ENCODE data around the gene RALGDS. TPM values are rescaled to one million over a fixed set of nuclear protein-coding genes. Genes with fewer than 3 reads are reported as not detected.

RALGDS gene
- total RNA-seq, 1 experiment from 2014 or later, result 25.8 TPM

- Histone ChIP-seq H3K4me3 (ENCODE audit: low read depth in 2 of 2, low read length in 2 of 2) (no peak overlapping the region), H3K9me3 (ENCODE audit: control insufficient read depth, insufficient read depth, low read depth, low read length) (no peaks in the 10 kb centered on the region), H3K4me1 (ENCODE audit: control insufficient read depth, insufficient read depth, low read length) (no peaks in the 10 kb centered on the region), H3K27ac (ENCODE audit: low read length) (no peak overlapping the region), H3K27me3 (ENCODE audit: control insufficient read depth, insufficient read depth, low read length) (no peaks in the 10 kb centered on the region), H3K36me3 (ENCODE audit: control insufficient read depth, insufficient read depth, low read length) (no peaks in the 10 kb centered on the region)
- in situ Hi-C loops (cut with HindIII; ENCODE audit: low pct_unique_long_range_greater_than_20kb, low sequenced_read_pairs) (no loop called here), intact Hi-C loops (cut with micrococcal nuclease; ENCODE audit: unreplicated experiment) (no loop called here)
- BruUV-seq (replicated peaks), result no TSS peak
- ChIA-PET POLR2A (interaction anchor here (0.5 kb wide), 1 partner anchor 13 kb away, joined by 5 read pairs; no protein-coding TSS in a partner anchor), CTCF (no interaction called here)
- TF ChIP-seq POLR2AphosphoS5 (IDR thresholded peaks at IDR 0.05; ENCODE audit: low read depth, low read length) (no peak), CTCF (IDR thresholded peaks at IDR 0.05) (no peak), SIN3A (IDR thresholded peaks at IDR 0.05; ENCODE audit: borderline replicate concordance, insufficient read depth, low read depth, low read length) (no peak), REST (IDR thresholded peaks at IDR 0.05; ENCODE audit: insufficient read depth in 1 of 2, low read depth in 2 of 2, low read length in 1 of 2) (no peak), TCF7L2 (IDR thresholded peaks at IDR 0.05; ENCODE audit: low read depth, low read length) (no peak)
- DNase-seq (ENCODE audit: low read depth, low spot score), result no peak
- no peak for ATAC-seq
Measured at GRCh38 chr9:133105461-133105770, 15.6 kb downstream of the RALGDS start.

- DNase-seq (ENCODE audit: low read depth, low spot score), result no peak
- CTCF ChIA-PET, result no interaction called here
- TF ChIP-seq CTCF (IDR thresholded peaks at IDR 0.05), result no peak
- no peak for TF ChIP-seq SIN3A (IDR thresholded peaks at IDR 0.05; ENCODE audit: borderline replicate concordance, insufficient read depth, low read depth, low read length)
- no peak for TF ChIP-seq TCF7L2 (IDR thresholded peaks at IDR 0.05; ENCODE audit: low read depth, low read length)
- TF ChIP-seq REST (IDR thresholded peaks at IDR 0.05; ENCODE audit: insufficient read depth in 1 of 2, low read depth in 2 of 2, low read length in 1 of 2), result no peak
- no peak for TF ChIP-seq POLR2AphosphoS5 (IDR thresholded peaks at IDR 0.05; ENCODE audit: low read depth, low read length)
- no peak overlapping the region for H3K27ac ChIP-seq (ENCODE audit: low read length)
- no peak overlapping the region for H3K4me3 ChIP-seq (ENCODE audit: low read depth in 2 of 2, low read length in 2 of 2)
- ATAC-seq, result no peak
- intact Hi-C loops (cut with micrococcal nuclease; ENCODE audit: unreplicated experiment) (no loop called here), in situ Hi-C loops (cut with HindIII; ENCODE audit: low pct_unique_long_range_greater_than_20kb, low sequenced_read_pairs) (no loop called here)
- H3K9me3 ChIP-seq (ENCODE audit: control insufficient read depth, insufficient read depth, low read depth, low read length), result no peaks in the 10 kb centered on the region
- no peaks in the 10 kb centered on the region for H3K27me3 ChIP-seq (ENCODE audit: control insufficient read depth, insufficient read depth, low read length)
- POLR2A ChIA-PET, result interaction anchor here (0.5 kb wide), 1 partner anchor 13 kb away, joined by 5 read pairs; no protein-coding TSS in a partner anchor
- H3K36me3 ChIP-seq (ENCODE audit: control insufficient read depth, insufficient read depth, low read length), result no peaks in the 10 kb centered on the region
- H3K4me1 ChIP-seq (ENCODE audit: control insufficient read depth, insufficient read depth, low read length), result no peaks in the 10 kb centered on the region
- no TSS peak for BruUV-seq (replicated peaks)
Measured at GRCh38 chr9:133104718-133105460, 16.2 kb downstream of the RALGDS start.
